ENCODE data around the gene VPS39.
"Not testable (repeated sequence)": the region's sequence is repeated elsewhere in the genome, so short reads cannot be mapped to it uniquely, and the experiment has no call there.

The VPS39 gene

GRCh38 chr15:42207674-42208579 lies at the start of gene VPS39:
Gene VPS39, minus strand, starts transcription at chr15:42208304. Its CDS starts 151 bp downstream, at chr15:42208153.
- DNase-seq (ENCODE audit: low read depth, low spot score): peak; percentile 70

DNA sequence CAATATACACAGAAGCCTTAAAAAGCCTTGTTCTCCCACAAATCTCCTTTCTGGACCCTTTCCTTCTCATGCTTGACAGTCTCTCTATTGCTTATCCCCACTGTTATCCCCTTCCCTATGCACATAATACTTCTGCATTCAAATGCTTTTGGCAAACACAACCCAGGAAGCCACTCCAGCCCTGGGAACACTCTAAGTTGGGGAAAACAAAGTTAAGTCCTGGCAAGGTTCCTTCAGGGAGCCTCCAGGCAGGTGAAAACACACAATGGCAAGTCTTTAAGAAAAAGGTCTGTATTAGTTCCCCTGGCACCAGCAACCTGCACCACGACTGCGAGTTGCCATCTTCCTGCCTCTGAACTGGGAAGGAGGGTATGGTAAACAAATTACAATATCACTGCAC lies 45.2 kb upstream of the VPS39 start:
- no peak for DNase-seq (ENCODE audit: low read depth, low spot score)

- no peak for DNase-seq (ENCODE audit: low read depth, low spot score)
Measured at GRCh38 chr15:42240823-42241222, 32.7 kb upstream of the VPS39 start.

GRCh38 chr15:42239528-42240182 lies 31.6 kb upstream of the VPS39 start:
- DNase-seq (ENCODE audit: low read depth, low spot score): no peak

- no peak for DNase-seq (ENCODE audit: low read depth, low spot score)
Measured at GRCh38 chr15:42233107-42233506, 25.0 kb upstream of the VPS39 start.

GRCh38 chr15:42232606-42233005 lies 24.5 kb upstream of the VPS39 start:
- DNase-seq (ENCODE audit: low read depth, low spot score): no peak

DNA sequence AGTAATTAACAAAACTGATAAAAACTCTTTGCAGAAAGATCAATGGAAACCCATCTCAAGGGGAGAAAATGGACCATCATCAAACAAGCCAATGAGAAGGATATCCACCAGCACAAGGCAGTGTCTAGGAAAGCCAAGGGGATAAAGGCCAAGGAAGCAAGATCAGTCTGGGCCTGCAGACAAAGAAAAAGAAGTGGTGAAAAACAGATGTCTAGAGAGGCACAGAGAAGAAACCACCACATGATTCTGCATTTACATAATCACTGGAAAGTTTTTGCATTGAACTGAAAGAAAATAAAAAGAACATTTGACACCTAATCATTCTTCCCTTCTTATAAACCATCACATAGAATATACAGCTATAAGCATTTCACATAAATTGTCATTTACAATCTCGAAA lies 23.0 kb upstream of the VPS39 start:
- no peak for DNase-seq (ENCODE audit: low read depth, low spot score)

DNA sequence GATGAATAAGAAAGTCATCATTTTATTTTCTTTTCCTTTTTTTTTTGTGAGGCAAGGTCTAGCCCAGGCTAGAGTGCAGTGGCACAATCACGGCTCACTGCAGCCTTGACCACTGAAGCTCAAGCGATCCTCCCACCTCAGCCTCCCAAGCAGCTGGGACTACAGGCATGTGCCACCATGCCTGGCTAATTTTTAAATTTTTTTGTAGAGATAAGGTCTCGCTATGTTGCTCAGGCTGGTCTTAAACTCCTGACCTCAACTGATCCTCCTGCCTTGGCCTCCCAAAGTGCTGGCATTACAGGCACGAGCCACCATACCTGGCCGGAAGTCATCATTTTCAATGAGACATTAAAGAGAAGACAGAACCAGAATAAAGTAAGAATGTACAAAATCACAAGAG lies 20.9 kb upstream of the VPS39 start:
- not testable (repeated sequence) for DNase-seq (ENCODE audit: low read depth, low spot score)

DNA sequence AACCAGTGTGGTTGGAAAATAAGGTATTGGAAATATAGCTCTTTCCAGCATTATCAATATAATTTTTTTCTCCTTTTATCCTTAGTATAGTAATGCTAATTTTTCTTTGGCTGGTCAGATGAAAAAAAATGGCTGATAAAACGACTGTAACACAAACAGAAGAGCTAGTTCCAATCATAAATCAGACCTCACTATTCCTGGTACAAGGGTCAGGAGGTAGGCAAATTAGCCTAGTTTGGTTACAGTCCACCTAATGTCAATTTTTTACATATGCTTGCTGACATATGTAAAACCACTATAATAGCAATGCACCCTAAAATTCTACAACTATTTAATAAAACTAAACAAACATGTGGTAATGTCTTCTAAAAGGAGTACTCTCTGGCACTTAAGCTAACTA lies 19.9 kb upstream of the VPS39 start:
- no peak for DNase-seq (ENCODE audit: low read depth, low spot score)

- no peak for DNase-seq (ENCODE audit: low read depth, low spot score)
Measured at GRCh38 chr15:42226648-42227047, 18.5 kb upstream of the VPS39 start.

DNA sequence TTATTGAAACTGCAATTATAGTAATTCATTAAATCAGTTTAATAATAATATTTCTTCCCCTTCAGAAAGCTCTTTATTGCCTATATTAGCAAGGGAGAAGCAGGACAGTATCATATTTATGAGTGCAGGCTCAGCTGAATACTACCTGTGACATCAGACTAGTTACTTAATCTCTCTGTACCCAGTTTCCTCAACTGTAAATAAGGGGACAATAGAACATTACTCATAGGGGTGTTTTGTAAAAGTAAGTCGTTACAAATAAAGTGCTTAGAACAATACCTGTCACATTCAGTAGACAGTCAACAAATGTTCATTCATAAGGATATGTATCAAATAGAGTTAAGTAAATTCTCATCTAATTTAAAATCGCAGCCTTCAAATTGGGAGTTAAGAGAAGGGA lies 12.1 kb upstream of the VPS39 start:
- no peak for DNase-seq (ENCODE audit: low read depth, low spot score)

- no peak for DNase-seq (ENCODE audit: low read depth, low spot score)
Measured at GRCh38 chr15:42218953-42219592, 11.0 kb upstream of the VPS39 start.

DNA sequence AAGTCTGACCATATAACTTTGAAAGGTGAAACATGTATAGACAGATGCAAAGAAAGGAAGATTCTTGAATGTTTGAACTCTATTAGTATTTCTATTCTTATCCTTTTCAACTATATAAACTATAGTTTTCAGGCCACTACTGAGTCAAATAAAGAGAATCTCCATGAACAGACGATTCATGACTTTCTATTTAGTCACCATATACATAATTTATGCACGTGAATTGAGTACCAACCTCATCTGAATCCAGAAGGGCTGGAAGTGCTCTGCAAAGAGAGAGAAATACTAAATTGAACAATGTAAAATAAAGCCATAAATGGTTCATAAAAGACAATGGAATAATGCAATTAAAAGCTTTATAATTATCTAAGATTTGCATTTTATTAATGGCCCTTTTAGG lies 9.5 kb upstream of the VPS39 start:
- DNase-seq (ENCODE audit: low read depth, low spot score): no peak

DNA sequence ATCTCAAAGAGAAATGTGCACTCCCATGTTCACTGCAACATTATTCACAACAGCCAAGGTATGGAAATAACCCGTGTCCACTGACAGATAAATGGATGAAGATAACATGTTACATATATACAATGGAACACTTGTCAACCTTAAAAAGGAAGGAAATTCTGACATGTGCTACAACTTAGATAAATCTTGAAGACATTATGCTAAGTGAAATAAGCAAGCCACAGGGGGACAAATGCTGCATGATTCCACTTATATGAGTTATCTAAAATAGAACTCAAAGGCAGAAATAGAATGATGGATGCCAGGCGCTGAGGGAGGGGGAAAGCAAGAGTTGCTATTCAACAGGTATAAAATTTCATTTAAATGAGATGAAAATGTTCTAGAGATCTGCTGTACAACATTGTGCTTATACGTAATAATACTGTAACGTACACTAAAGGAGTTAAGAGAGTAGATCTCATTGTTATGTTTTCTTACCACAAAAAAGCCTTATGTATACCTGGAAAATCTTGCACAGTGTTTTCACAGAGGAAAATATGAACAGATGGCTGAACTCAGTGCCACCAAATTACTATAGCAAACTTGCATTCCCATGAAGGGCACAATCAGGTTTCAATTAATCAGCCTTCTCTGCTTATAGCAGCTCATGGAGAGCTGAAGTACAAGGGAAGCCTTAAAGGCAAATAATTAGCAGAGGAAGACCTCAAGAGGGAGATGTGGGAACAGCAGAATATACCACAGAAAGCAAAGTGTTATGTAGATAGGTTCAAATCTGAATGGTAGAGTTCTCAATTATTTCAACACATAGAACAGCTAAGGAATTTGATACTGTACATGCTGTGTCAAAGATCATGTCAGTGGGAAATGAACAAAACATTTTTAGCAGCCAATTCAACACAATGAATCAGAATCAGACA lies 8.1 kb upstream of the VPS39 start:
- DNase-seq (ENCODE audit: low read depth, low spot score): no peak

GRCh38 chr15:42214600-42214999 lies 6.5 kb upstream of the VPS39 start:
- no peak for DNase-seq (ENCODE audit: low read depth, low spot score)

GRCh38 chr15:42213511-42213910 lies 5.4 kb upstream of the VPS39 start:
- no peak for DNase-seq (ENCODE audit: low read depth, low spot score)

GRCh38 chr15:42210696-42211095 lies 2.6 kb upstream of the VPS39 start:
- no peak for DNase-seq (ENCODE audit: low read depth, low spot score)

DNA sequence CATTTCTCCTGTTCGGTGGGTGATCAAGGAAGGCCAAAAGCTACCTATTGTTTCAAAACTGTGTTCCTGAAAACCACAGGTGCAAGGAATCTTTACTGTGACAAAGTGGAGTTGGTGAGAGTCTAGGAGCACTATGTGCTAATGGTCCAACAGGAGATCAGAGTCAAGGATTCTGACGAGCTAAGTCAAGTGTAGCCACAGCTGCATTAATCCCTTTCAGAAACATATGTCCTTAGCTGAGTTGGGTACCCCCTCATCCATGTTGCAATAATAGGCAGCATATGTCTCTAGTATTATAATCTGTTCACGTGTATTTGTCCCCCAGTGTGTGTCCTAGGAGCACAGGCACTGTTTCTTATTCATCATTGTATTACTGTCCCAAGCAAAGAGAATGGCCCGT lies 1.7 kb downstream of the VPS39 start:
- DNase-seq (ENCODE audit: low read depth, low spot score): no peak

- DNase-seq (ENCODE audit: low read depth, low spot score): no peak
Measured at GRCh38 chr15:42203891-42204290, 4.2 kb downstream of the VPS39 start.

DNA sequence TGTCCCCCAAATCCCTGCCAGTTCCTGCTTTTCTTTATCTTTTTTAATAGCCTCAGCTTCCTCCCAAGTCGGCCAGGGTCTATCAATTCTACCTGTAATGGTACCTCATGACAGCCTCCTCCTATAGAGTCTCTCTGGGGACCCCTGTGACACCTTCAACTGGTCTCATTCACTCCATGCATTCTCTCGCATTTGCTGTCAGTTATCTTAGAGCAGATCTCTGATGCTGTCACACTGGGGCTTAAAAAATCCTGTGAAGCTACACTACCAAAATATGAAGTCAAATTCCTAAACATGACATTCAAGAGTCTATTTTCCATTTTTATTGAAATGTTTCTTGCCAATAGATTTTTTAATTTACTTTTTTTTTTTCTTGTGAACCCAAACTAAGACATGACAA lies 5.5 kb downstream of the VPS39 start:
- no peak for DNase-seq (ENCODE audit: low read depth, low spot score)

- DNase-seq (ENCODE audit: low read depth, low spot score): no peak
Measured at GRCh38 chr15:42201801-42202200, 6.3 kb downstream of the VPS39 start.

DNA sequence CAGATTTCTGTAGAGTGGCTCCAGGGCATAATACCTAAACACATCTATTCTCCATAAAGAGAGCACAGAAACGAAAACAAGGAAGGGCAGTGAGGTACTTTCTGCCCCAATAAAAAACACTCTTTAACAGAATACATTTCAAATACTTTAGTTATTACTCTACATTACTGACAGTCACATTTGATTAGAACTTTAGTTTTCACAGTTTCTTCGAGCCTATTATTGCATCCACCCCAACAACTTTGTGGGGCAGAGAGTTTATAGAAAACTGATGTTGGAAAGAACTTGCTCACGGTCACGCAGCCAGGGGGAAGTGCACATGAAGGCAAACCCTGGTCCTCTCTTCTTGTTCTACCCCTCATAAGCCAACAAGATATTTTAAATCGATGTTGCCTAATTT lies 9.0 kb downstream of the VPS39 start:
- DNase-seq (ENCODE audit: low read depth, low spot score): no peak

Measured in activated naive CD8-positive, alpha-beta T cell treated with anti-CD3 and anti-CD28 coated beads, Interleukin-2, amount 50 U/mL, for 16 hours (primary cell).